SK-N-SH treated with all-trans-retinoic acid at 6 μM for 48 hours (cell line): ENCODE measurements around the gene CDH5.

ENCODE experiments used
- ESRRG ChIP-seq: fragments of 250-450 bp; sonication (Bioruptor Pico); IDR thresholded peaks from 2 replicates; pipeline ENCODE4 v1.6.1; 2021; ENCODE audit warnings: mild to moderate bottlenecking
- ISL1 ChIP-seq: fragments of 250-450 bp; sonication (Bioruptor Pico); IDR thresholded peaks from 2 replicates; pipeline ENCODE4 v2.1.2; 2022; ENCODE audit warnings: mild to moderate bottlenecking, moderate library complexity
- OSR1 ChIP-seq: fragments of 250-450 bp; sonication (Bioruptor Pico); IDR thresholded peaks from 2 replicates; pipeline ENCODE4 v1.8.0; 2022; ENCODE audit warnings: moderate library complexity, mild to moderate bottlenecking, inconsistent platforms
- ZFP3 ChIP-seq: fragments of 250-450 bp; sonication (Bioruptor Pico); IDR thresholded peaks from 2 replicates; pipeline ENCODE4 v1.5.0; 2020; ENCODE audit warnings: mild to moderate bottlenecking, moderate library complexity
- ZFP30 ChIP-seq: fragments of 450-650 bp; formaldehyde crosslinking; IDR thresholded peaks from 2 replicates; pipeline ENCODE4 v1.5.0; 2022; ENCODE audit warnings: mild to moderate bottlenecking, moderate library complexity
- ZNF70 ChIP-seq: fragments of 450-650 bp; formaldehyde crosslinking; IDR thresholded peaks from 2 replicates; pipeline ENCODE4 v1.5.0; 2020; ENCODE audit warnings: mild to moderate bottlenecking, moderate library complexity
- TF ChIP-seq, protein P1 (sequence below): fragments of 250-450 bp; sonication (Bioruptor Pico); IDR thresholded peaks from 2 replicates; pipeline ENCODE4 v1.8.0; 2020; ENCODE audit warnings: mild to moderate bottlenecking, moderate library complexity, borderline replicate concordance
- TF ChIP-seq, protein P2 (sequence below): fragments of 250-450 bp; sonication (Bioruptor Pico); IDR thresholded peaks from 2 replicates; pipeline ENCODE4 v1.5.1; 2020; ENCODE audit warnings: low read depth, mild to moderate bottlenecking, moderate library complexity
- TF ChIP-seq, protein P3 (sequence below): fragments of 250-450 bp; sonication (Bioruptor Pico); IDR thresholded peaks from 2 replicates; pipeline ENCODE4 v1.8.0; 2021; ENCODE audit warnings: low read depth, mild to moderate bottlenecking, moderate library complexity, borderline replicate concordance

DNA sequence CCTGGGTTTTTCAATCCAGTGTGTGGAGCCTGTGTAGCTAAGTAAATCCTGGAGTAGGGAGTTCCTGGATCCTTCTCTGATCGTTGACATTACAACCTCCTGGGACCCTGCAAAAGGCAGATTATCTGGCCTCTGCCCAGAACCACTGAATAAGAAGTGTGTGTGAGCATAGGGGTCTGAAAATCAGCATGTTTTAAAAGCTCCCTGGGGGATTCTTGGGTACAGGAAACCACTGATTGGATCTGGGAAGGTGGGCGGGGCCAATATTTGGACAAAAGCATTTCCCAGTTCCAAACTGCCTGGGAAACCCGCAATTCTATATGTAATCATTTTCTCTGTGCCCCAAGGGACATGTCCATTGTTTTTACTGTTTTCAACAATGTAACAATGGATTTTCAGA is 33.4 kb downstream of the CDH5 start:
- TF ChIP-seq ZFP3 (no peak), ISL1 (CRISPR knock-in tag) (no peak), ZFP30 (CRISPR knock-in tag) (no peak), OSR1 (no peak), ZNF70 (no peak), ESRRG (CRISPR knock-in tag) (no peak)
- TF ChIP-seq, protein P1, sequence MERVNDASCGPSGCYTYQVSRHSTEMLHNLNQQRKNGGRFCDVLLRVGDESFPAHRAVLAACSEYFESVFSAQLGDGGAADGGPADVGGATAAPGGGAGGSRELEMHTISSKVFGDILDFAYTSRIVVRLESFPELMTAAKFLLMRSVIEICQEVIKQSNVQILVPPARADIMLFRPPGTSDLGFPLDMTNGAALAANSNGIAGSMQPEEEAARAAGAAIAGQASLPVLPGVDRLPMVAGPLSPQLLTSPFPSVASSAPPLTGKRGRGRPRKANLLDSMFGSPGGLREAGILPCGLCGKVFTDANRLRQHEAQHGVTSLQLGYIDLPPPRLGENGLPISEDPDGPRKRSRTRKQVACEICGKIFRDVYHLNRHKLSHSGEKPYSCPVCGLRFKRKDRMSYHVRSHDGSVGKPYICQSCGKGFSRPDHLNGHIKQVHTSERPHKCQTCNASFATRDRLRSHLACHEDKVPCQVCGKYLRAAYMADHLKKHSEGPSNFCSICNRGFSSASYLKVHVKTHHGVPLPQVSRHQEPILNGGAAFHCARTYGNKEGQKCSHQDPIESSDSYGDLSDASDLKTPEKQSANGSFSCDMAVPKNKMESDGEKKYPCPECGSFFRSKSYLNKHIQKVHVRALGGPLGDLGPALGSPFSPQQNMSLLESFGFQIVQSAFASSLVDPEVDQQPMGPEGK (CRISPR knock-in tag): no peak
- TF ChIP-seq, protein P2, sequence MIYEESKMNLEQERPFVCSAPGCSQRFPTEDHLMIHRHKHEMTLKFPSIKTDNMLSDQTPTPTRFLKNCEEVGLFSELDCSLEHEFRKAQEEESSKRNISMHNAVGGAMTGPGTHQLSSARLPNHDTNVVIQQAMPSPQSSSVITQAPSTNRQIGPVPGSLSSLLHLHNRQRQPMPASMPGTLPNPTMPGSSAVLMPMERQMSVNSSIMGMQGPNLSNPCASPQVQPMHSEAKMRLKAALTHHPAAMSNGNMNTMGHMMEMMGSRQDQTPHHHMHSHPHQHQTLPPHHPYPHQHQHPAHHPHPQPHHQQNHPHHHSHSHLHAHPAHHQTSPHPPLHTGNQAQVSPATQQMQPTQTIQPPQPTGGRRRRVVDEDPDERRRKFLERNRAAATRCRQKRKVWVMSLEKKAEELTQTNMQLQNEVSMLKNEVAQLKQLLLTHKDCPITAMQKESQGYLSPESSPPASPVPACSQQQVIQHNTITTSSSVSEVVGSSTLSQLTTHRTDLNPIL (CRISPR knock-in tag): no peak
- TF ChIP-seq, protein P3, sequence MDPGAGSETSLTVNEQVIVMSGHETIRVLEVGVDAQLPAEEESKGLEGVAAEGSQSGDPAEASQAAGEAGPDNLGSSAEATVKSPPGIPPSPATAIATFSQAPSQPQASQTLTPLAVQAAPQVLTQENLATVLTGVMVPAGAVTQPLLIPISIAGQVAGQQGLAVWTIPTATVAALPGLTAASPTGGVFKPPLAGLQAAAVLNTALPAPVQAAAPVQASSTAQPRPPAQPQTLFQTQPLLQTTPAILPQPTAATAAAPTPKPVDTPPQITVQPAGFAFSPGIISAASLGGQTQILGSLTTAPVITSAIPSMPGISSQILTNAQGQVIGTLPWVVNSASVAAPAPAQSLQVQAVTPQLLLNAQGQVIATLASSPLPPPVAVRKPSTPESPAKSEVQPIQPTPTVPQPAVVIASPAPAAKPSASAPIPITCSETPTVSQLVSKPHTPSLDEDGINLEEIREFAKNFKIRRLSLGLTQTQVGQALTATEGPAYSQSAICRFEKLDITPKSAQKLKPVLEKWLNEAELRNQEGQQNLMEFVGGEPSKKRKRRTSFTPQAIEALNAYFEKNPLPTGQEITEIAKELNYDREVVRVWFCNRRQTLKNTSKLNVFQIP (CRISPR knock-in tag): no peak
